ELR (cell line): ENCODE results near the gene PLEKHS1.
"Not testable (repeated sequence)": the region's sequence is repeated elsewhere in the genome, so short reads cannot be mapped to it uniquely, and the experiment has no call there.

Source experiments
- DNase-seq: peaks from one replicate; pipeline ENCODE4 v3.0.0-alpha.2; 2015; ENCODE audit warnings: low read depth

The PLEKHS1 gene

DNA sequence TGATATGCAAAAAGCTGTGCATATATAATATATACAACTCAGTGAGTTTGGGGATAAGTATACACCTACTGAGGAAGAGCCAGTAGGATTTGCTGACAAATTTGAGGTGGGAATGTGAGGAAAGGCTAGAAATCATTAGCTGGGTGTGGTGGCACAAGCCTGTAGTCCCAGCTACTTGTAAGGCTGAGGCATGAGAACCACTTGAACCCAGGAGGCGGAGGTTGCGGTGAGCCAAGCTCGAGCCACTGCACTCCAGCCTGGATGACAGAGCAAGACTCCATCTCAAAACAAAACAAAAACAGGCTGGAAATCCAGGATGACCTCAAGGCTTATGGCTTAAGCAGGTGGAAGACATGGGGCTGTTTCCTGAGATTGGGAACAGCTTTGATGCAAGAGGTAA is 10.6 kb upstream of the PLEKHS1 start:
- DNase-seq: no peak

DNA sequence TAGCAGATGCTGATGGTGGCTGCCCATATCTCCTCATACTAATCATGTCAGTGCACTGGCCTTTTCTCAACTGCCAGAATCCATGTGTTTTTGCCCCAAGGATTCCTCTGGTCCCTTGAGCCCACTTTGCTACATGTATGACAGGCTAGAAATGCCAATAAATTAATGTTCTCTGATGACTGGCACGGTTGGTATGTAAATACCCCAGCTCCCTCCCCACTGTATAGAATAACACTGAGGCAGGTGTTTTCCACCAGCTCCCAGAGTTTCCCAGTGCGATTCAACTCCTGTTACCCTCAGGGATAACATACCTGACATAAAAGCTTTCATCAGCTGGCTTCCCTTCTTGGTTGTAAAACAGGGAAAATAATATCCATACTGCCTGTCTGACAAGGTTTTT is 9.0 kb upstream of the PLEKHS1 start:
- no peak for DNase-seq

DNA sequence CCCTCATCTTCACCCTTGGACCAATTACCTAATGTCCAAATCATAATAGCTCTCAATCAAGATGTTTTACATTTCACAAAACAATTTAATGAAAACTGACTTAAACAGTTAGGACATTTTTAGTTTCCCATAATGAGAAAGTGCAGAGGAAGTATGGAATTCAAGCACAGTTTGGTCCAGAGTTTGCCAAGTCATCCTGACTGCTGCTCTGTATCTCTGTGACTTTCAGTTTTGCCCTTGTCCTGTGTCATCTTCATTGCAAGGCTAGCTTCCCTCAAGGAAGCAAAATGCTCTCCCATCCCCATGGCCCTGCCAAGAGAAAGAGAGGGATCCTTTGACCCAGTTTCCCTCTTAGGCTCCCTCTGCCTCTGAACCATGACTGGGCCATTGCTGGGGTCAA is 7.9 kb upstream of the PLEKHS1 start:
- no peak for DNase-seq

DNA sequence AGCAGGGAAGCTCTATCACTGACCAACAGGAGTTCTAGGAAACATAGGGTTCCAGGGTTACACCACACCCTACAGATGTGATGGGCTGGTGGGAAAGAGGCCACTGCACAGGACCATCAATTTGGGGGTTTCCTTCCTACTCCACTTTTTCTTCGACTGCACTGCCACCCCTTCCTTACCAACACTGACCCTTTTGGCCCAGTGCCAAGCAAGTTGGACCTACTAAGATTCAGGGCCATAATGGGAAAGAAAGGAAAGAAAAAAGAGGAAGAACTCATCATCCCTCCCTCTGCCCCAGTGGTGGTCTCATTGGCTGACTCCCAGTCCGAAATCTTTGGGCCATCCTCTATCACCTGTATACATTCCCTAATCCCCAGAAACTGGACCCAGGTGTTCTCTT is 6.1 kb upstream of the PLEKHS1 start:
- no peak for DNase-seq

DNA sequence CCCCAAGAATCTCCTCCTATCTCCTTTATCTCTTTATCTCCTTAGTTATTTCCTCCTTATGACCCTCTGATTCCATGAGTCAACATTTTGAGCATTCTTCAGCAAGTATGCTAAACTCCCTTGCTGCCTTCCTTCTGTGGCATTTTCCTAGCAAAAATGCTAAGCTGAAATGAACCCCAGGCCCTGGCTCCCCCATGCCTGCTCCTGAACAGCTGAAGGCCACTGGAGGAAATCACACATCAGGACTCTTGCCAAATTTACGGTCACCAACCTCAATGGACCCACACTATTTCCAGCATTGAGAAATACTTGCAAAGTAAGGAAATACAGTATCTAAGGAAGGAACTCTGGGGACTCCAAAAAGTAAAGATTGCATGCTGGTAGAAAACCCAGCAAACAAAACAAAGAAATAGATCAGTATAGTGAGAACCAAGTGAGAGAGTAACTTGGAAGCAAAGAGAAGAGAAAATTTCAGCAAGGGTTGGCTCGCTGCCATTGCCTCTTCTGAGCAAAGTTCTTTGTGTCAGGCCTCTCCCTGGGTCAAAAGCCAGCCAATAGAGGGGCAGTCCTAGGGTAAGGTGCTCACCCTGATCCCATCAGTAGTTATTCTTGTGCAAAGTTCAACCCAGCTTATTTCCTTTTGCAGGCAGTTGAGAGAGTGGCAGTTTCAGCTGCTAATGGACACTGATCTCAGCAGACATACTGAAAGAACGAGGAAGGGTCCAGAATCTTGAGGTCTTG is 5.1 kb upstream of the PLEKHS1 start:
- DNase-seq: peak; percentile 62

DNA sequence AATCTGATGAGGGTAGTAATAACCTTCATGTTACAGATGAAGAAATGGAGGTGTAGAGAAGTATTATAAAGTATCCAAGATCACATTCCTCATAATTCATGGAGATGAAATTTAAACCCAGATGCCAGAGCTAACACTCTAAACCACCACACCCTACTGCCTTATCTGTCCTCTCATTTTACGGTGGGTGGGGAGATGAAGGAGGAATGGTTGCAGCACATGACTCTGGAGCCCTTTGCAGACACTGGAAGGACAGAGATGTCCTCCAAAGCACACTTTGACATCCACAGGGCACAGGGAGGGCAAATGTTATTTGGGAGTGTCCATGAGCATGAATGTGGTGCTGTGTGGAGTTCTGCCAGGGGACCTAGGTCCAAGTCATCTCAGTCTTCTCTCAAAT is 1.1 kb downstream of the PLEKHS1 start:
- DNase-seq: no peak

DNA sequence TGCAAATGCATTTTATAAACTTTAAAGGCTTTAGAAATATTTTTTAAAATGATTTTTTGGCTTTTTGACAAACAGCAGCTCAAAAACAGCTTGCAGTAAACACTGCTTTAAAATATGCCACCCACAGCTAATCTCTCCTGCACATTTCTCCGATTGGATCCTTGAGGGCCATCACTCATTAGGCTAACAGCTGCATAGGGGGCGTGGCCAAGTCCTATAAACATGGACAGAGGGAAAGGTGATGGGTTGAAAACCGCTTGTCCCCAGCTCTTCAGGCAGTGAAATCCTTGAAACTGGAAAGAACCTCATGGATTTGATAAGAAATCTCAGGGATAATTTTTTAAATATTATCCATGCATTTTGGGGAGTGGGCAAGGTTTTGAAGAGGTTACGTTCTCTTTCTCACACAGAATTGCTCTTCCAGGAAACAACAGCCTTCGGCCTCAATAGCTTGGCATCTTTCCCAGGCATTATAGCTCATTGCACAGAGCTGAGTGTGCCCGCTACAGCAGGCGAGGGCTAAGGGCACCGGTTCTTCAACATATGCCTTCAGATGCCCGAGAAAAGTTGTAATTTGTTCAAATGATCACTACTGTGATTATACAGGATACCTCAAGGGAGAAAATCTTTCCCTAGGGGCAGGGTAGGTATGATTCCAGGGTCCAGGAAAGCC is 1.7 kb downstream of the PLEKHS1 start:
- DNase-seq: no peak

DNA sequence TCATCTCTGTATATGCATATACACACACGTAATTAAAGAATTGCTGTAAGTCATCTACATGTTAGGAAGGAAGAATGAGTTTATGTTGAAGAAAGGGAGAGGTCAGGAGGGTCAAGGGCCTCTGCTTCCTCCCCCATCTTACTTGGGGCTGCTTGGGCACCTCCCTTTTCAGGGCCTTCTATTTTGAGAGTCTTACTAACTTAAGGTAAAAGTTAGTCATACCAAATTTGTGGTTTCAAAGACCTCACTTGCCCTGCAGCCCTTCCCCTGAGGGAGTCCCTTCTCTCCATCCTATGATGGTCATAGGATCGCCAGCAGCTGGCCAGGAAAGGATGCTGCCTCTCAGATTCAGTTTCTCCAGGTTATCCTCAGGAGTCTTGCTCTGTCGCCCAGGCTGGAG is 2.6 kb downstream of the PLEKHS1 start:
- no peak for DNase-seq

DNA sequence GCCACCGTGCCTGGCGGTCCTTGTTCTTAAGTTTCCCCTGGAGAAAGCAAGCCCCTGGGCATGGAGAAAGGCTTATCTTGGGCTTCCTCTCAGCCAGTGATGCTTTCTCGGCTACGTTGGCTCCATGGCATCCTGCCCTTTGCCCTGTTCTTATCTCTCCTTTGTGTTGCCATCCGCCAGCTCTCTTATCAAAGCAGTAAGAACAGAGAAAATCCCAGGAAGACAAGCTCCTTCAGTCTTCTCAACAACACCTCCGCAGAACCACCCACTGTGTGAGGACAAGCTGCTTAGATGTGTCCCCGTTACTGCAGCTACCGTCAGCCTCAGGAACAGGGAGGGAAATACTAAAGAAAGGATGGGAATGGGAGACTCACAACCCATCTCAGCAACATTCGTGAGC is 3.3 kb downstream of the PLEKHS1 start:
- DNase-seq: no peak

DNA sequence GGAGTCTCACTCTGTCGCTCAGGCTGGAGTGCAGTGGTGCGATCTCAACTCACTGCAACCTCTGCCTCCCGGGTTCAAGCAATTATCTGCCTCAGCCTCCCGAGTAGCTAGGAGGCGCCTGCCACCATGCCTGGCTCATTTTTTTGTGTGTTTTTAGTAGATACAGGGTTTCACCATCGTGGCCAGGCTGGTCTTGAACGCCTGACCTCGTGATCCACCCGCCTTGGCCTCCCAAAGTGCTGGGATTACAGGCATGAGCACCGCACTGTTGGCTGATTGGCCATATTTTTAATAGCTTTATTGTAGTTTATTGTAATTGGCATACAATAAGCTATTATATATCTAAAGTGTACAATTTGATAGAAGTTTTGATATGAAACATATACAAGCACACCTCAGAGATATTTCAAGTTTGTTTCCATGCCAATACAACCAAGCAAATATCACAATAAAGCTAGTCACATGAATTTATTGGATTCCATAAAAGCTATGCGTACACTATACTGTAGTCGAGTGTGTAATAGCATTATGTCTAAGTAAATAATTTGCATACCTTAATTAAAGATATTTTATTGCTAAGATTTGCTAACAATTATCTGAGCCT is 5.6 kb downstream of the PLEKHS1 start:
- DNase-seq: no peak

DNA sequence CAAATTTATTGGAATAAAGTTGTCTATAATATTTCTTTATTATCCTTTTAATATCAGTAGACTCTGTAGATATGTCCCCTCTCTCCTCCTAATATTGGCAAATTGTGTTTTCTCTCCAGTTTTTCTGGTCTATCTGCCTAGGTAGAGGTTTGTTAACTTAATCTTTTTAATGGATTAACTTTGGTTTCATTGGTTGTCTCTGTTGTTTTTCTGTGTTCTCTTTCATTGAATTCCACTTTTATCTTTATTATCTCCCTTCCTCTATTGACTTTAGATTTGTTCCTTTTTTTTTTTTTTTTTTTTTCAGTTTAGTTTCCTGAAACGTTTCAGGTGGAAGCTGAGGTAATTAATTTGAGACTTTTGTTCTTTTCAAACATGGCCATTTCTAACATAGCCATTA is 10.6 kb downstream of the PLEKHS1 start:
- DNase-seq: no peak

DNA sequence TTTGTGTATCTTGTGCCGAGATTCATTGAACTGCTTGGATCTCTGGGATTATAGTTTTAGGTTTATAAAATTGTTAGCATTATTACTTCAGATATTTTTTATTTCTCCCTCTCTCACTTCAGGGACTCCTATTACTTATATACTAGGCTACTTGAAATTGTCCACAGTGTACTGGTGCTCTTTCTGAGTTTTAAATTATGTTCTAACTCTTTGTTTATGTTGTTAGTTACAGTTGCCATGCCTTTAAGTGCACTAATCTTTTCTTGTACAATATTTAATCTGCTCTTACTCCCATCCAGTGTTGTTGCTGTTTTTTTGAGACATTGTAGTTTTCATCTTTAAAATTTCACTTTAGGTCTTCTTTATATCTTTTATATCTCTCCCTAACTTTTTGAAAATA is 13.1 kb downstream of the PLEKHS1 start:
- no peak for DNase-seq

DNA sequence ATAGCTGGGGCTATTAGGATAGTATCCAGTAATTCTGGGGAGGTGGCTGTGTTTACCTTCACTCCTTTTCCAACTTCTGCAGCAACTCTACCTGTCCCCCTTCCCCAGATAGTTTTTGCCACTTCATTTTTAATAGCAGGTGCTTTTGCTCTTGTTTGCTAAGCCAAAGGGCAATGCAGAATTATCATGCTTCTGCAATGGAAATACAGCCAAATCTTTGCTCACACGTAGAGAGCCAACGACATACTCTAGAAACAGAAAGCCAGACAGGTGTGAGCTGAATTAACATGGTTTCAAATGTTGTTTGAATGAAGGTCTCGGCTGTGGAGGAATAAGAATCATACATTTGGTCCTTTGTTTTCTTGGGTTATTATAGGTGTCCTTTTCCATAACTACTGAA is 14.4 kb downstream of the PLEKHS1 start:
- no peak for DNase-seq

DNA sequence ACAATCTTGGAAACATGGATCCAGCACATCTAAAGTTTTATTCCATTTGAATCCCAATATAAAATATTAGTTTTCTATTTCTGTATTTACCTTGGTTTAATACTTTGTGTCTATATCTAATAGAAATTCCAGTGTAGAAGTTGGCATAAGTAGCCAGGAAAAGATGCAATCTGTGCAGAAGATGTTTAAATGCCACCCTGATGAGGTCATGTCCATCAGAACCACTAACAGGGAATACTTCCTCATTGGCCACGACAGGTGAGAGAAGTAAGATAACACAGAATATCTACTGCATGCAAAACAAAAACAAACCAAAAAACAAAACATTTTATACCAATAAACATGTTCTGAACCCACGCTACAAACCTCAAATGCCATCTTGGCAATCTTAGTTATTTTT is 15.7 kb downstream of the PLEKHS1 start:
- no peak for DNase-seq

DNA sequence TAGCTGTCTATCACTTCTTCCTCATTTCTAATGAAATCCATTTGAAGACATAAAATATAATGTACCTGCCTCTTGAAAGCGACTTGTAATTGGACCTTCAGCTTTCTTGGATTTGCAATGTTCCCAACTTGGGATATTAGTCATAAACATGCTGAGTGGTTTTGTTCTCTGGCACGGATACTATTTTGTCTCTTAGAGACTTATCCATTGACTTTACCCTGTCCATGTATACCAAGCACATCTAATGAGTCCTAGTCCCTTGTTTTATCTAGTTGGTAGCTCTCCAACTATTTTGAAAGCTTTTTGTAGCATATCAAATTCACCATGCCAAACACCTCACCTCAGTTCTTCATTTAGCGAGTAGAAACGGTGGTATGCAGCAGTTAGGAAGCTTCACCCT is 18.9 kb downstream of the PLEKHS1 start:
- DNase-seq: no peak

DNA sequence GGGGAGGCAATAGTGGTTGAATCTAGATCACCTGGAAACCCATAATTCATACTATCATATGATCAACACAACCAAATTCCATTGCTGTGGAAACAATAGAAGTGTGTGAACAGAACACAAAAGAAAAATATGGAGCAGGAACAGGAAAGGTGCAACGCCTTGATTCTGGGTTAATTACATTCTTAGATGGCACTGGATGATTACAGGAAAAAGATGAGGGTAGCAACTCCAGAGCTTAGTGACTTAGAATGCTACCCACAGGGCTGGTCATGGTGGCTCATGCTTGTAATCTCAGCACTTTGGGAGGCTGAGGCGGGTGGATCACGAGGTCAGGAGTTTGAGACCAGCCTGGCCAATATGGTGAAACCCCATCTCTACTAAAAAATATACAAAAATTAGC is 19.6 kb downstream of the PLEKHS1 start:
- DNase-seq: not testable (repeated sequence)

DNA sequence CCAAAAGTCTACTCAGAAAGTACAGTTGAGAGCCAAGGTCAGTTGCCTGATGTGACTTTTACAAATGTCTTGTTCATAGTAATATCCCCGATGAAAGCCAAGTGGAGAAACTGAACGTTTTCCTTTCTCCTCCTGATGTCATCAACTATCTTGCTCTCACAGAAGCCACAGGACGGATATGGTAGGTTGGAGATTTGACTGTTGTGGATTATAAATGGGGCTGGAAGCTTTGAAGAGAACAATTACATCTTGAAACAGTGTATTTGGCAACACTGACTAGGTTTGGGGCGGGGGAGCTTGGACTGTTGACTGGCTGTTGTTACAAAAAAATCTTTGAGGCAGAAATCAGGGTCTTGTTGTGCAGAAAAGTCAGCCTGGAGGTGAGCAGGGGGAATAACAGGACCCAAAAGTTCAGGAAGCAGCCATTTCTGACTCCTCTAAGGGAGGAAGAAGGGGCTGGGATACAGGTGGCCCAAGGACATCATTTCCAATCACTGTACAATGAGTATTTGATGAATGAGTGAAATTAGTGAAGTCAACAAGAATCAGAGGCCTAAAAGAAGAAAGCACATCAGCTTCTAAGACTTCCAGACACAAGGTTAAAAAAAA is 24.3 kb downstream of the PLEKHS1 start:
- DNase-seq: no peak

DNA sequence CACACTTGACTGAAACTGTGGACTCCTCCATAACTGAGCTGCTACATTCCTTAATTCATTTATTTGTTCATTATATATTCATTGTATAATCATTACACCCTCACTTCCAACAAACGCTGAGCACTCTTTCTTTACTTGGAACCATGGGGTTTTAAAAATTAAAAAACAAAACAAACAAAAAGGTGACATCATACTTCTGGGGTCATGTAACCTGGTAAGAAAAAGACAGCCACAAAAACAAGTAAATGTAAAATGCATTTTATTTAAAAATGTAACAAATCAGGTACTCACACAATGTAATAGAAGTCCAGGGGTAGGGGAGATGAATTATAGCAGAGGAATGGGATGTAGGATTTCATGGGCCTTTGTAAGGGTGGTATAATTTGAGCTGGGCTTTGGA is 25.1 kb downstream of the PLEKHS1 start:
- no peak for DNase-seq

DNA sequence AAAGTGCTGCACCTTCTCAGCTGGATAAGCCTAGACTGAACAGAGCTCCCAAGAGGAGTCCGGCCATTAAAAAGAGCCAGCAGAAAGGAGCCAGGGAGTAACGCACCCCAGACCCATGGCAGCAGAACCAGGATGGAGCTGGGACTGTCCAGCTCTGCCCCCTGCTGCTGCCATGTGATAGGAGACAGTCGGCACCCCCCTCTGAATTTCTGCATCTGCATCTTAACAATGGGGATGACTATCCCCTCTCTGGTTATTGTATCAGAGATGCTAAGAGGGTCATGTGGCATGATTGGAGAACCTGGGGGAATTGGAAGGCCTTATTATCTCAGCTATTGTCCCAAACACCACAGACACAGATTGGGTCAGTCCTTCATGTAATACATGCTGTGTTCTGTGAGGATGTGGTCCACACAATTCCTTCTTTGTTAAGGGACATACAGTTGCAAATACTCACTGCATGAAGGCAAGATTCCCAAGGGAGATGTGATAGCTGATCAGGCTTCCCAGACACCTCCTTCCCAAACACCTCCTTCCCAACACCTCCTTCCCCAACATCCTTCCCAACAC is 29.3 kb downstream of the PLEKHS1 start:
- DNase-seq: peak; percentile 10

DNA sequence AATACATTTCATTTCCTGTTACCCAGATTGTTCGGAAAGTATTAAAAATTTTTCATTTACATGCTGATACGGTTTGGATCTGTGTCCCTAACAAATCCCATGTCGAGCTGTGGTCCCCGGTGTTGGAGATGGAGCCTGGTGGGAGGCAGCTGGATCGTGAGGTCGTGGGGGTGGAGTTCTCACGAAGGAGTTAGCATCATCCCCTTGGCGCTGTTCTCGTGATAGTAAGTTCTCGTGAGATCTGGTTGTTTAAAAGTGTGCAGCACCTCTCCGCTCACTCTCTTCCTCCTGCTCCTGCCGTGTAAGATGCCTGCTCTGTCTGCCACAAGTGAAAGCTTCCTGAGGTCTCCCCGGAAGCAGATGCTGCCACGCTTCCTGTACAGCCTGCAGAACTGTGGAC is 30.9 kb downstream of the PLEKHS1 start:
- no peak for DNase-seq

DNA sequence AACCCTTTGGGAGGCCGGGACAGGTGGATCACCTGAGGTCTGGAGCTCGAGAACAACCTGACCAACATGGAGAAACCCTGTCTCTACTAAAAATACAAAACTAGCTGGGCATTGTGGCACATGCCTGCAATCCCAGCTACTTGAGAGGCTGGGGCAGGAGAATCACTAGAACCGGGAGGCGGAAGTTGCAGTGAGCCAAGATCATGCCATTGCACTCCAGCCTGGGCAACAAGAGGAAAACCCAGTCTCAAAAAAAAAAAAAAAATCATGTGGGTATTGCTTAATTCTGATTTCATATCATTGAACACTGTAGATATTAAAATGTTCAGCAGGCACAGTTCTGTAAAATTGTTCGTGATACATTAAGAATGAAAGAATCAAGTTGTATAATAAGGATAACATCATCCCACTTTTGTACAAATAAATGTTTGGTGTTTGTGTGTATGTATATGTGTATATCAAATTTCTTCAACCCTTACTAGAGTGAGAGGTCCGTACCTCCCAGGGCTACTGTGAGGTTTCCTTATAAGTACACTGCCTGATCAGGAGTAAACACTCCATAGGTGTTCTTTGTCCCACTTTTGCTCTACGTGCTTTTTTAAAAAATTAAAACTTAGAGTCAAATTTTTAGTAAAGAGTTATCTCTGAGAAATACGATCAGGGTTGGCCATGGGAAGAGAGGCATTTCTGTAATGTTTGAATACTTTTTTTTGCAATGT is 31.7 kb downstream of the PLEKHS1 start:
- no peak for DNase-seq

DNA sequence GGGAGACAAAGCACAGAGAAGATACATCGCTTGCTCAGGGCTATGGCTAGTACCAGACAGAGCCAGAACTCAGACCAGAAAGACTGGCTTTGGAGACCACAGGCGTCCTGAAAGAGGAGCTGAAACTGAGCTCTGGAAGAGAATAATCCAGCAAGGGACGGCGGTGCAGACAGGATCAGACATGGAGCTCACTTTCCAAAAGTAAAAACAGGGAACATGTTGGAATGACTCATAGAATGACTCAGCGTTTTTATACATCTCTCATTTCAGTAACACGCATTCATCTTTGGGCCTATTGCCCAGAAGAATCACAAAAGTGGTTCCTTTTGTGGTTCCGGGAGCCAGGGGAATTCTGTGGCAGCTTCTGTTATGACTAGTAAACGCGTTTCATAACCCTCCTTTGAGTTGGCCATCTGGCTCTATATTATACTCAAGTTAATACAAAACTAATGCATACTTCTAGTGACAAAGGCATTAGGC is 37.2 kb downstream of the PLEKHS1 start:
- peak; percentile 87 for DNase-seq
